Ovary (tissue), 9 donors: ENCODE results near the gene AMBP. TPM values are rescaled to one million over a fixed set of nuclear protein-coding genes. Genes with fewer than 3 reads are reported as not detected.

Experiments
- DNase-seq, 5 donors: peaks; one replicate each; pipeline ENCODE4 v3.0.0-alpha.2; 2019 to 2020
- H3K27ac ChIP-seq, 2 donors: fragments of 200-600 bp; one replicate each; pipeline versions ENCODE4 v1.5.1 to v1.8.0; 2019 to 2022
- H3K27me3 ChIP-seq: fragments of 200-600 bp; one replicate; pipeline ENCODE4 v1.8.0; 2022
- H3K36me3 ChIP-seq: fragments of 200-600 bp; sonication (generic); one replicate; pipeline ENCODE4 v1.5.1; 2019
- H3K4me1 ChIP-seq: one replicate; pipeline ENCODE4 v1.8.1; 2013; ENCODE audit warnings: mild to moderate bottlenecking, moderate library complexity; ENCODE audit not compliant: insufficient read depth
- H3K4me3 ChIP-seq: fragments of 200-600 bp; sonication (generic); one replicate; pipeline ENCODE4 v1.5.1; 2017
- H3K9me3 ChIP-seq, 2 donors: fragments of 200-600 bp in 1 of 2; sonication (generic) in 1 of 2; one replicate each; pipeline versions ENCODE4 v1.5.1 to v1.8.1; 2013 to 2019; ENCODE audit warnings: mild to moderate bottlenecking in 1 of 2, moderate library complexity in 1 of 2
- CTCF ChIP-seq, 3 donors: fragments of 450-650 bp in 2 of 3; fragments of 200-600 bp in 1 of 3; IDR thresholded peaks; one replicate each; pipeline versions ENCODE4 v1.5.1 to v1.8.0; 2016 to 2022; ENCODE audit warnings: antibody characterized with exemption in 3 of 3, mild to moderate bottlenecking in 1 of 3
- EP300 ChIP-seq: sonication (generic); formaldehyde crosslinking; IDR thresholded peaks from one replicate; pipeline ENCODE4 v1.6.1; 2017; ENCODE audit warnings: antibody characterized with exemption
- POLR2A ChIP-seq: fragments of 450-650 bp; IDR thresholded peaks from one replicate; pipeline ENCODE4 v1.6.1; 2017; ENCODE audit warnings: antibody characterized with exemption, mild to moderate bottlenecking, moderate library complexity
- whole genome bisulfite sequencing, 3 donors: extraction: QIAGEN DNeasy Blood & Tissue Kit in 1 of 3; methylation state at CpG; one replicate each; pipeline versions ENCODE4 v1.1.5 to v1.1.7; 2013 to 2017; 5-methylcytosine and 5-hydroxymethylcytosine counted together
- intact Hi-C, 4 donors: fragments of 100-400 bp; cut with DNase I; formaldehyde crosslinking; loops; one replicate each; pipeline versions ENCODE4 v1.11.0 to v1.15.1; 2022 to 2023
- polyA plus RNA-seq, 2 donors: library from polyadenylated mRNA; stranded (reverse); fragments of 200-250 nt in 1 of 2; fragments of 350-450 nt in 1 of 2; fragmentation: Illumina TruSeq in 1 of 2; extraction: RNeasy Lipid Tissue Mini Kit (QIAGEN cat#74804) in 1 of 2; gene quantifications; one replicate each; pipeline ENCODE4 v1.2.3, GENCODE V29; 2013 to 2014
- total RNA-seq, 7 donors: library from RNA; depleted of rRNA in 2 of 7; stranded (reverse); fragments of >200 nt in 2 of 7; fragmentation: NEBNext Ultra II Directional in 3 of 7; extraction: Animal tissue kit (Norgen Biotek cat#: 25700) in 3 of 7; gene quantifications; one replicate each; pipeline versions ENCODE4 v1.1.0 to v1.2.4, GENCODE V29; 2016 to 2023
- donor health status: DM: no; HTN: no; CAD: no; lungs with moderate emphysema.
- donor health status: DM: no; HTN: no; CAD: no.
- donor health status: Bipolar disorder and iron deficiency.
- donor health status: DM: yes; HTN: yes; CAD: no.
- donor health status: DM: no; HTN: no; CAD: no.
- donor health status: DM: yes; HTN: yes; CAD: no.

Gene AMBP
- total and polyA plus RNA-seq, 9 donors, result 0.15 to 3.9 (median 0.62) TPM; not detected in 3

GRCh38 chr9:114027159-114027862 is 50.8 kb downstream of the AMBP start:
- no peak overlapping the region for H3K27ac ChIP-seq
- TF ChIP-seq CTCF (IDR thresholded peaks at IDR 0.05), result no peak
- no peak for TF ChIP-seq POLR2A
- TF ChIP-seq EP300, result no peak
- WGBS, 3 donors, result 92% methylated on average over 13 of the region's 13 CpGs
- no peaks in the 10 kb centered on the region for H3K36me3 ChIP-seq
- intact Hi-C loops, result no loop called here
- H3K27me3 ChIP-seq, result no peaks in the 10 kb centered on the region
- no peaks in the 10 kb centered on the region for H3K9me3 ChIP-seq
- no peak overlapping the region for H3K4me3 ChIP-seq
- DNase-seq, result peak in 1 of 5 donors; percentile 2
- H3K4me1 ChIP-seq, result peaks cover 2% of the 10 kb centered on the region

- Histone ChIP-seq H3K36me3 (no peaks in the 10 kb centered on the region), H3K27me3 (no peaks in the 10 kb centered on the region), H3K27ac (no peak overlapping the region), H3K4me1 (no peaks in the 10 kb centered on the region), H3K4me3 (no peak overlapping the region), H3K9me3 (no peaks in the 10 kb centered on the region)
- intact Hi-C loops, result no loop called here
- TF ChIP-seq POLR2A, result no peak
- TF ChIP-seq CTCF (IDR thresholded peaks at IDR 0.05), result no peak
- no peak for TF ChIP-seq EP300
- WGBS, 3 donors, result 52 to 74% (median 55%) methylated on average over 4 of the region's 4 CpGs
- DNase-seq, result no peak
Measured at GRCh38 chr9:114026335-114026734, 51.8 kb downstream of the AMBP start.

- Histone ChIP-seq H3K27me3 (no peaks in the 10 kb centered on the region), H3K36me3 (no peaks in the 10 kb centered on the region), H3K4me3 (no peak overlapping the region), H3K9me3 (no peaks in the 10 kb centered on the region), H3K27ac (no peak overlapping the region), H3K4me1 (no peaks in the 10 kb centered on the region)
- DNase-seq, result no peak
- TF ChIP-seq CTCF (IDR thresholded peaks at IDR 0.05) (no peak), POLR2A (no peak), EP300 (no peak)
- WGBS, 3 donors, result 96 to 99% (median 98%) methylated on average over 5 of the region's 5 CpGs
- intact Hi-C loops, result no loop called here
Measured at GRCh38 chr9:114025760-114026159, 52.3 kb downstream of the AMBP start.

- no peaks in the 10 kb centered on the region for H3K27me3 ChIP-seq
- DNase-seq, result no peak
- WGBS, 3 donors, result 54 to 85% (median 63%) methylated on average over 3 of the region's 3 CpGs
- no peaks in the 10 kb centered on the region for H3K4me1 ChIP-seq
- no peaks in the 10 kb centered on the region for H3K9me3 ChIP-seq
- TF ChIP-seq EP300 (no peak), POLR2A (no peak), CTCF (IDR thresholded peaks at IDR 0.05) (no peak)
- H3K27ac ChIP-seq, result no peak overlapping the region
- H3K4me3 ChIP-seq, result no peak overlapping the region
- H3K36me3 ChIP-seq, result no peaks in the 10 kb centered on the region
- intact Hi-C loops, result no loop called here
Measured at GRCh38 chr9:114025196-114025753, 52.8 kb downstream of the AMBP start.
